HepG2 (cell line): Measurements from ENCODE around the gene ZNF747. TPM values are rescaled to one million over a fixed set of nuclear protein-coding genes. Genes with fewer than 3 reads are reported as not detected.

Experiments
- ATF7 ChIP-seq, 2 experiments: fragments of 450-650 bp in 1 of 2; sonication (generic) in 1 of 2; formaldehyde crosslinking in 1 of 2; IDR thresholded peaks; 2 replicates each; pipeline versions ENCODE4 v1.4.0 to v1.6.1; 2016 to 2020; ENCODE audit warnings: antibody characterized with exemption in 1 of 2, mild to moderate bottlenecking in 1 of 2, missing genetic modification reagents in 1 of 2
- ELF3 ChIP-seq: IDR thresholded peaks from 2 replicates; pipeline ENCODE4 v1.6.1; 2016; ENCODE audit warnings: missing genetic modification reagents, missing compliant biosample characterization
- KDM6A ChIP-seq: IDR thresholded peaks from 2 replicates; pipeline ENCODE4 v1.6.1; 2016; ENCODE audit warnings: low read depth
- MAFK ChIP-seq, 2 experiments: IDR thresholded peaks in 1 of 2; conservative IDR thresholded peaks in 1 of 2; 2 replicates each; pipeline ENCODE4 v1.6.1; 2011; ENCODE audit warnings: improper control_type of control experiment in 2 of 2, low read length in 2 of 2
- NFYC ChIP-seq: IDR thresholded peaks from 2 replicates; pipeline ENCODE4 v1.6.1; 2016; ENCODE audit warnings: missing genetic modification reagents, missing compliant biosample characterization
- POLR2AphosphoS2 ChIP-seq: IDR thresholded peaks from 2 replicates; pipeline ENCODE4 v1.6.1; 2011; ENCODE audit warnings: low read depth, low read length, improper control_type of control experiment
- POLR2AphosphoS5 ChIP-seq: IDR thresholded peaks from 2 replicates; pipeline ENCODE4 v1.6.1; 2012; ENCODE audit warnings: low read depth, low read length
- ZMYM3 ChIP-seq: sonication (generic); formaldehyde crosslinking; IDR thresholded peaks from 2 replicates; pipeline ENCODE4 v1.5.1; 2020; ENCODE audit warnings: mild to moderate bottlenecking, missing genetic modification reagents
- ZNF160 ChIP-seq: sonication (generic); formaldehyde crosslinking; IDR thresholded peaks from 2 replicates; pipeline ENCODE4 v1.8.0; 2022; ENCODE audit warnings: mild to moderate bottlenecking, inconsistent platforms, missing genetic modification reagents
- ZNF225 ChIP-seq: sonication (generic); formaldehyde crosslinking; IDR thresholded peaks from 2 replicates; pipeline ENCODE4 v1.4.0; 2020; ENCODE audit warnings: mild to moderate bottlenecking, missing genetic modification reagents
- ZNF317 ChIP-seq: sonication (generic); formaldehyde crosslinking; IDR thresholded peaks from 2 replicates; pipeline ENCODE4 v1.5.0; 2020; ENCODE audit warnings: mild to moderate bottlenecking, missing genetic modification reagents
- ZNF44 ChIP-seq: sonication (generic); formaldehyde crosslinking; IDR thresholded peaks from 2 replicates; pipeline ENCODE4 v1.5.1; 2020; ENCODE audit warnings: mild to moderate bottlenecking, missing genetic modification reagents
- ZNF451 ChIP-seq: sonication (generic); formaldehyde crosslinking; IDR thresholded peaks from 2 replicates; pipeline ENCODE4 v1.5.0; 2020; ENCODE audit warnings: mild to moderate bottlenecking, missing genetic modification reagents
- ZNF547 ChIP-seq: sonication (generic); formaldehyde crosslinking; IDR thresholded peaks from 2 replicates; pipeline ENCODE4 v1.5.1; 2020; ENCODE audit warnings: mild to moderate bottlenecking, missing genetic modification reagents
- ZNF687 ChIP-seq: sonication (generic); formaldehyde crosslinking; IDR thresholded peaks from 2 replicates; pipeline ENCODE4 v1.5.1; 2020; ENCODE audit warnings: mild to moderate bottlenecking, missing genetic modification reagents, moderate library complexity
- polyA plus RNA-seq, 8 experiments: library from polyadenylated mRNA; depleted of rRNA in 3 of 8; stranded (reverse) in 7 of 8; unstranded in 1 of 8; fragments of >200 nt; fragmentation: Illumina TruSeq in 4 of 8; extraction: Trizol in 4 of 8; gene quantifications; 2 replicates each; pipeline versions ENCODE4 v1.2.1 to v1.2.3, GENCODE V29; 2011 to 2016; ENCODE audit warnings: low read depth in 4 of 8, missing spikeins in 1 of 8, mixed read lengths in 1 of 8; ENCODE audit not compliant: insufficient read depth in 1 of 8
- total RNA-seq, 5 experiments: library from RNA; depleted of rRNA; stranded (reverse); fragments of >200 nt; fragmentation: Illumina TruSeq; extraction: Trizol; gene quantifications; 2 replicates each; pipeline ENCODE4 v1.2.3, GENCODE V29; 2016; ENCODE audit warnings: low read depth in 1 of 5
- TF ChIP-seq, protein P1 (sequence below): sonication (generic); formaldehyde crosslinking; IDR thresholded peaks from 2 replicates; pipeline ENCODE4 v1.4.0; 2020; ENCODE audit warnings: missing genetic modification reagents
- TF ChIP-seq, protein P2 (sequence below): sonication (generic); formaldehyde crosslinking; IDR thresholded peaks from 2 replicates; pipeline ENCODE4 v1.5.1; 2020; ENCODE audit warnings: mild to moderate bottlenecking, missing genetic modification reagents
- TF ChIP-seq, protein P3 (sequence below): IDR thresholded peaks from 2 replicates; pipeline ENCODE4 v1.6.1; 2016

Gene ZNF747
- total and polyA plus RNA-seq, 2 of the 13 experiments (the other 11 are each of a cell fraction or from before 2014, with no cell fraction given), result 7.2 to 10.2 TPM

GRCh38 chr16:30488764-30489605 is 45.7 kb downstream of the ZNF747 start (continued):
- peak; percentile 78 for TF ChIP-seq ZNF687
- peak; percentile 65 for TF ChIP-seq ZNF451 (CRISPR knock-in tag)
- TF ChIP-seq, protein P1, sequence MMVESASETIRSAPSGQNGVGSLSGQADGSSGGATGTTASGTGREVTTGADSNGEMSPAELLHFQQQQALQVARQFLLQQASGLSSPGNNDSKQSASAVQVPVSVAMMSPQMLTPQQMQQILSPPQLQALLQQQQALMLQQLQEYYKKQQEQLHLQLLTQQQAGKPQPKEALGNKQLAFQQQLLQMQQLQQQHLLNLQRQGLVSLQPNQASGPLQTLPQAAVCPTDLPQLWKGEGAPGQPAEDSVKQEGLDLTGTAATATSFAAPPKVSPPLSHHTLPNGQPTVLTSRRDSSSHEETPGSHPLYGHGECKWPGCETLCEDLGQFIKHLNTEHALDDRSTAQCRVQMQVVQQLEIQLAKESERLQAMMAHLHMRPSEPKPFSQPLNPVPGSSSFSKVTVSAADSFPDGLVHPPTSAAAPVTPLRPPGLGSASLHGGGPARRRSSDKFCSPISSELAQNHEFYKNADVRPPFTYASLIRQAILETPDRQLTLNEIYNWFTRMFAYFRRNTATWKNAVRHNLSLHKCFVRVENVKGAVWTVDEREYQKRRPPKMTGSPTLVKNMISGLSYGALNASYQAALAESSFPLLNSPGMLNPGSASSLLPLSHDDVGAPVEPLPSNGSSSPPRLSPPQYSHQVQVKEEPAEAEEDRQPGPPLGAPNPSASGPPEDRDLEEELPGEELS (CRISPR knock-in tag), result peak; percentile 94
- TF ChIP-seq, protein P2, sequence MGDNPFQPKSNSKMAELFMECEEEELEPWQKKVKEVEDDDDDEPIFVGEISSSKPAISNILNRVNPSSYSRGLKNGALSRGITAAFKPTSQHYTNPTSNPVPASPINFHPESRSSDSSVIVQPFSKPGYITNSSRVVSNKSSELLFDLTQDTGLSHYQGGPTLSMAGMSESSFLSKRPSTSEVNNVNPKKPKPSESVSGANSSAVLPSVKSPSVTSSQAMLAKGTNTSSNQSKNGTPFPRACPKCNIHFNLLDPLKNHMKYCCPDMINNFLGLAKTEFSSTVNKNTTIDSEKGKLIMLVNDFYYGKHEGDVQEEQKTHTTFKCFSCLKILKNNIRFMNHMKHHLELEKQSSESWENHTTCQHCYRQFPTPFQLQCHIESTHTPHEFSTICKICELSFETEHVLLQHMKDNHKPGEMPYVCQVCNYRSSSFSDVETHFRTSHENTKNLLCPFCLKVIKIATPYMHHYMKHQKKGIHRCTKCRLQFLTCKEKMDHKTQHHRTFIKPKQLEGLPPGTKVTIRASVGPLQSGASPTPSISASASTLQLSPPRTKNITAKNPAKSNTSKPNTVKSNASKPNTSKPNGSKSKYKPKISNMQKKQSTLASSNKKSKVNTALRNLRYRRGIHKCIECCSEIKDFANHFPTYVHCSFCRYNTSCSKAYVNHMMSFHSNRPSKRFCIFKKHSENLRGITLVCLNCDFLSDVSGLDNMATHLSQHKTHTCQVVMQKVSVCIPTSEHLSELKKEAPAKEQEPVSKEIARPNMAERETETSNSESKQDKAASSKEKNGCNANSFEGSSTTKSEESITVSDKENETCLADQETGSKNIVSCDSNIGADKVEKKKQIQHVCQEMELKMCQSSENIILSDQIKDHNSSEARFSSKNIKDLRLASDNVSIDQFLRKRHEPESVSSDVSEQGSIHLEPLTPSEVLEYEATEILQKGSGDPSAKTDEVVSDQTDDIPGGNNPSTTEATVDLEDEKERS (CRISPR knock-in tag), result peak; percentile 96
- peak; percentile 99 for TF ChIP-seq ZMYM3
- TF ChIP-seq, protein P3, sequence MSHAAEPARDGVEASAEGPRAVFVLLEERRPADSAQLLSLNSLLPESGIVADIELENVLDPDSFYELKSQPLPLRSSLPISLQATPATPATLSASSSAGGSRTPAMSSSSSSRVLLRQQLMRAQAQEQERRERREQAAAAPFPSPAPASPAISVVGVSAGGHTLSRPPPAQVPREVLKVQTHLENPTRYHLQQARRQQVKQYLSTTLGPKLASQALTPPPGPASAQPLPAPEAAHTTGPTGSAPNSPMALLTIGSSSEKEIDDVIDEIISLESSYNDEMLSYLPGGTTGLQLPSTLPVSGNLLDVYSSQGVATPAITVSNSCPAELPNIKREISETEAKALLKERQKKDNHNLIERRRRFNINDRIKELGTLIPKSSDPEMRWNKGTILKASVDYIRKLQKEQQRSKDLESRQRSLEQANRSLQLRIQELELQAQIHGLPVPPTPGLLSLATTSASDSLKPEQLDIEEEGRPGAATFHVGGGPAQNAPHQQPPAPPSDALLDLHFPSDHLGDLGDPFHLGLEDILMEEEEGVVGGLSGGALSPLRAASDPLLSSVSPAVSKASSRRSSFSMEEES, result no peak
- 0 out of 2 replicates have a peak, but pooled peaks have one; percentile 56 for TF ChIP-seq ZNF547
- TF ChIP-seq ZNF44 (CRISPR knock-in tag), result peak; percentile 57; the same call in 1 of the 2 replicates
- peak; percentile 57 to 61 for TF ChIP-seq MAFK (conservative IDR thresholded peaks at IDR 0.05 in 1 of 2, IDR thresholded peaks at IDR 0.05 in 1 of 2; ENCODE audit: low read length in 2 of 2)
- TF ChIP-seq ZNF160 (CRISPR knock-in tag), result 0 out of 2 replicates have a peak, but pooled peaks have one; percentile 61
- no peak for TF ChIP-seq POLR2AphosphoS2
- no peak for TF ChIP-seq ATF7 (IDR thresholded peaks at IDR 0.05)
- no peak for TF ChIP-seq ATF7 (CRISPR knock-in tag; IDR thresholded peaks at IDR 0.05)
- no peak for TF ChIP-seq NFYC (CRISPR knock-in tag)
- no peak for TF ChIP-seq POLR2AphosphoS5
- no peak for TF ChIP-seq KDM6A (CRISPR knock-in tag)
- TF ChIP-seq ZNF225, result 0 out of 2 replicates have a peak, but pooled peaks have one; percentile 59
- peak; percentile 94 for TF ChIP-seq ELF3 (CRISPR knock-in tag)
- TF ChIP-seq ZNF317 (CRISPR knock-in tag), result peak; percentile 48; the same call in 1 of the 2 replicates
